ENCODE measurements around the gene LARGE1.
A peak's percentile ranks its signal among the peaks of the same experiment; 100 is the strongest.
"Not testable (repeated sequence)": the region's sequence is repeated elsewhere in the genome, so short reads cannot be mapped to it uniquely, and the experiment has no call there.

The LARGE1 gene

DNA sequence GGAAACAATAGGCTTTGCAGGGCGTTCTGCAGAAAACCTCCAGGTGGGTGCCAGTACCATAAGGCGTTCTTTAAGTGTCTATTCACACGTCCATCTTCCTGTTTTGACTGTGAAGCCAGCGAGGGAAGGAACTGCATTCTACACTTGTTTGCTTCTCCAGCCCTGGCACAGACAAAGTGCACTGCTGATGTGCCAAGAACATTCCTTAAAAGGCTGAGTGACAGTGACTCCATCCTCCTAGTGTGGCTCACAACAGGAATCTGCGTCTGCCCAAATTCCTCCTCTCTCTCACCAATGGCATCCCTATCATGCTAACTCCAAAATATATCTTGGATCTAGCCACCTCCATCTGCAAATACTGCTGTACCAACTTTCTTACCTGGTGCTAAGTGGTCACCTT, 454.7 kb downstream of the LARGE1 start:
- peak; percentile 27 for DNase-seq (ENCODE audit: low read depth)
- TF ChIP-seq, protein P1, sequence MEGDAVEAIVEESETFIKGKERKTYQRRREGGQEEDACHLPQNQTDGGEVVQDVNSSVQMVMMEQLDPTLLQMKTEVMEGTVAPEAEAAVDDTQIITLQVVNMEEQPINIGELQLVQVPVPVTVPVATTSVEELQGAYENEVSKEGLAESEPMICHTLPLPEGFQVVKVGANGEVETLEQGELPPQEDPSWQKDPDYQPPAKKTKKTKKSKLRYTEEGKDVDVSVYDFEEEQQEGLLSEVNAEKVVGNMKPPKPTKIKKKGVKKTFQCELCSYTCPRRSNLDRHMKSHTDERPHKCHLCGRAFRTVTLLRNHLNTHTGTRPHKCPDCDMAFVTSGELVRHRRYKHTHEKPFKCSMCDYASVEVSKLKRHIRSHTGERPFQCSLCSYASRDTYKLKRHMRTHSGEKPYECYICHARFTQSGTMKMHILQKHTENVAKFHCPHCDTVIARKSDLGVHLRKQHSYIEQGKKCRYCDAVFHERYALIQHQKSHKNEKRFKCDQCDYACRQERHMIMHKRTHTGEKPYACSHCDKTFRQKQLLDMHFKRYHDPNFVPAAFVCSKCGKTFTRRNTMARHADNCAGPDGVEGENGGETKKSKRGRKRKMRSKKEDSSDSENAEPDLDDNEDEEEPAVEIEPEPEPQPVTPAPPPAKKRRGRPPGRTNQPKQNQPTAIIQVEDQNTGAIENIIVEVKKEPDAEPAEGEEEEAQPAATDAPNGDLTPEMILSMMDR (conservative IDR thresholded peaks at IDR 0.05; ENCODE audit: low read length), result no peak
- no peak overlapping the region for H3K4me3 ChIP-seq (ENCODE audit: low read length)

DNA sequence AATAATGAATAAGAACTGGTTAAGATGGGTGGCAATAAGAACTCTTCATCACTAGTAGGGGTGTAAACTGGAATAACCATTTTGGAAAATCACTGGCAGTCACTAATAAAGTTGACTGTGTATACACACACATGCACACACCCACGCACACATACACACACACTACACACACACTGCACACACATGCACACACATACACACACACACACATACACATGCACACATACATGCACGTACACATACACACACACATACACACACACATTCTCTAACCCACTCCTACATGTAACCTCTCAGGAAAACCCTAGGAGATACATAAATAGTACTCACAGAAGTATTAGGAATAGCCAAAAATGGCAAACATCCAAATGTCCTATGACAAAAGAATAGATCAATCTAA, 455.6 kb downstream of the LARGE1 start:
- no peak for DNase-seq (ENCODE audit: low read depth)
- no peak overlapping the region for H3K4me3 ChIP-seq (ENCODE audit: low read length)
- TF ChIP-seq, protein P1 (conservative IDR thresholded peaks at IDR 0.05; ENCODE audit: low read length), result no peak

DNA sequence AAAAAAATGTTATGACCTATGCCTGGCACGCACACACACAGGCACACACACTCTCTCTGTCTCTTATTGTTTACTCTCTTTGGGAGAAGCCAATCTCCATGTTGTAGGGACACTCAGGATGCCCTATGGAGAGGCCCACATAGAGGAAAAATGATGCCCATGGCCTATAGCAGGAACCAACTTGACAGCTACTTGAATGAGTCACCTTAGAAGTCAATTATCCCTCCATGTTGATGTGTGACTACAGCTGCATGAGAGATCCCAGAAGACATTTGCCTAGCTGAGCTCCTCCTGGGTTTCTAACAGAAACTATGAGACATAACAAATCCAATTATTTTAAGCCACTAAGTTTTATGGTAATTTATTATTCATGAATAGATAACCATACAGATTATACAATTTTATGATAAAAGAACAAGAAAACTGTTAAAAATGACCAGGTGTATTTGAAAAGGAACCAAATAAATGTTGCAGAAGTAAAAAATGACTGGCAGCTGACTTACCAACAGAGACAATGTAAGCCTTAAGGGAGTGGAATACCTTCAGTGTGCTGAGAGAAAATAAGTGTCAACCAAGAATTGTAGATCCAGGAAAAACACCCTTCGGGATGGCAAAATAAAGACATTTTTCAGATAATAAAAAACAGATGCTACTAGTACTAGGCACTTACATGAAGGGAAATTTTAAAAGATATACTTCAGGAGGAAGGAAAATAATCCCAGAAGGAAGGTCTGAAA, 458.4 kb downstream of the LARGE1 start:
- DNase-seq (ENCODE audit: low read depth), result no peak
- no peak overlapping the region for H3K4me3 ChIP-seq (ENCODE audit: low read length)
- TF ChIP-seq, protein P1 (conservative IDR thresholded peaks at IDR 0.05; ENCODE audit: low read length), result no peak

DNA sequence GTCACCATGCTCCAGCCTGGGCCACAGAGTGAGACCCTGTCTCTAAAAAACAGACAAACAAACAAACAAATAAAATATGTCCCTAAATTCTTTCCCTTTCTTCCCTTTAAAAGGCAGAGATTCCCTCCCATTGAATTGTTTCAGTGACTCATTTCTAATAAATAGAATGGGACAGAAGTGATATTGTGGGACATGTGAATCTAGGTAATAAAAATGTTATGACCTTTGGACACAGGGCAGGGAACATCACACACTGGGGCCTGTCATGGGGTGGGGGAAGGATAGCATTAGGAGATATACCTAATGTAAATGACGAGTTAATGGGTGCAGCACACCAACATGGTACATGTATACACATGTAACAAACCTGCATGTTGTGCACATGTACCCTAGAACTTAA, 459.0 kb downstream of the LARGE1 start:
- not testable (repeated sequence) for DNase-seq (ENCODE audit: low read depth); H3K4me3 ChIP-seq (ENCODE audit: low read length)

DNA sequence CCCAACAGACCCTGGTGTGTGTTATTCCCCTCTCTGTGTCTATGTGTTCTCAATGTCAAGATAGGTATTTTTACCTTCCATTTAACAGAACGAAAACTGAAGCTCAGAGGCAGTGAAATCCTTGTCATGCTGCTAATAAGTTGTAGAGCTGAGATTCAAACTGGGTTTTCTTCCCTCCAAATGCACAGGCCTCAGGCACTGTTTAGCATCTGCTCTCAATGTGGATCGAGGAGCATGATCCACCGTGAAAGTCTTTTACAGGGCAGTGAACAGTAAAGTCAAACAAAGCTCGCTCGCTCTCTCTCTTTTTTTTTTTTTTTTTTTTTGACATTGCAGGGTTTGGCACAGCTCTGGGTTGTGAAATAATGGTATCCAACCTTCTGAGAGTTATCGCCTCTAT, 461.1 kb downstream of the LARGE1 start:
- DNase-seq (ENCODE audit: low read depth), result no peak
- TF ChIP-seq, protein P1 (conservative IDR thresholded peaks at IDR 0.05; ENCODE audit: low read length), result no peak
- H3K4me3 ChIP-seq (ENCODE audit: low read length), result no peak overlapping the region

DNA sequence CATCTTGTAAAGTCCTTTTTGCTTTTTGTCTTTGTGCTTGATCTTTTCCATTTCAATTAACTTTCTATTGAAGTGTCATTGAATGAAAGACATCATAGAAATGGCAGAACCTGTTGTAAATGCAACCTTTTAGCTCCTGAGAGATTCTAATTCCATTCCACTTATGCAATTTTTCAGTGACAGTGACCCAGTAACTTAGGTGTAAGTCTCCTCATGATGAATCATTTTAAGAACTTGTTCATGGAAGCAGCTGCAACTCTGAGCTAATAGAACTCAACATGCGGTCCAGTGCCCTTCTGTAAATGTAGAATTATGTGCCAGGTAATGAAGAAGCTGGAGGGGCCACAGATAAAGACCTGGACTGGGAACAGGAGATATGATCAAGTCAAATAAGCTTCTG, 463.8 kb downstream of the LARGE1 start:
- no peak for DNase-seq (ENCODE audit: low read depth)
- H3K4me3 ChIP-seq (ENCODE audit: low read length), result no peak overlapping the region
- TF ChIP-seq, protein P1 (conservative IDR thresholded peaks at IDR 0.05; ENCODE audit: low read length), result no peak

DNA sequence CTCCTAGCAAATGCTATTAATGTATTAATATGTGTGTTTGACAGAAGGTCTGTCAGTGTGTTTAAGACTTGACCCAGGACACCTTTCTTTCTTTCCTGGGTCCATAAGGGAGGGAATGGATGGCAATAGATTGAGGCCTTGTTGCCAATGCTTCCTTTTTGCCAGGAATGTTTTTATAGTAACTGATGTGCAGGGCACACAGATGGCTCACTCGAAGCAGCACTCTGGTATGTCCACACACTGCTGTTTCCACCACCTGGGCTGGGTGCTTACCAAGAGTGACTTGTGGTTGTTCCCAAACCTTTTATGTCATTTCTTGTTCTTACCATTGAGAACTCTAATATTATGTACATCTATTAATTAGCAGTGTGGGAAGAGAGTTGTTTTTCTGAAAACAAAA, 465.2 kb downstream of the LARGE1 start:
- DNase-seq (ENCODE audit: low read depth), result no peak
- TF ChIP-seq, protein P1 (conservative IDR thresholded peaks at IDR 0.05; ENCODE audit: low read length), result no peak
- H3K4me3 ChIP-seq (ENCODE audit: low read length), result no peak overlapping the region
